WTC11 (cell line): Measurements from ENCODE around the gene KNSTRN. TPM values are rescaled to one million over a fixed set of nuclear protein-coding genes. Genes with fewer than 3 reads are reported as not detected.

Source experiments
- ATAC-seq: fragments of 200-7000 bp; cut with Tn5 transposase; 2 replicates; pipeline ENCODE4 v1.10.0; 2021; ENCODE audit warnings: mild to moderate bottlenecking, moderate library complexity
- CTCF ChIA-PET: fragments of 300-600 bp; sonication (Branson Sonifier 250); formaldehyde crosslinking; loops from one replicate; lab custom pipeline; 2021; ENCODE audit warnings: antibody characterized with exemption; lab: Charles Lee
- POLR2A ChIA-PET: fragments of 350-600 bp; sonication (Branson Sonifier 250); formaldehyde crosslinking; loops from one replicate; lab custom pipeline; 2021; ENCODE audit warnings: antibody characterized with exemption; lab: Charles Lee
- DNase-seq: peaks from one replicate; pipeline ENCODE4 v3.0.0; 2021; ENCODE audit warnings: low spot score
- H3K27ac Mint-ChIP-seq: 2 replicates; pipeline ENCODE4 v1.8.0; 2021; ENCODE audit warnings: mixed read lengths
- H3K27me3 Mint-ChIP-seq: 2 replicates; pipeline ENCODE4 v1.8.0; 2021; ENCODE audit warnings: low read depth, mild to moderate bottlenecking, moderate library complexity, mixed read lengths
- H3K36me3 Mint-ChIP-seq: 2 replicates; pipeline ENCODE4 v1.8.0; 2021; ENCODE audit warnings: mixed read lengths
- H3K4me1 Mint-ChIP-seq: 2 replicates; pipeline ENCODE4 v1.8.0; 2022; ENCODE audit warnings: mixed read lengths
- H3K4me3 Mint-ChIP-seq: 2 replicates; pipeline ENCODE4 v1.8.0; 2021; ENCODE audit warnings: mild to moderate bottlenecking, moderate library complexity, mixed read lengths
- H3K9me3 Mint-ChIP-seq: 2 replicates; pipeline ENCODE4 v1.8.0; 2021; ENCODE audit warnings: mixed read lengths
- ATF1 ChIP-seq: sonication (generic); formaldehyde crosslinking; IDR thresholded peaks from 2 replicates; pipeline ENCODE4 v1.8.1; 2023; ENCODE audit warnings: mild to moderate bottlenecking, moderate library complexity, missing genetic modification reagents
- ELF4 ChIP-seq: sonication (generic); formaldehyde crosslinking; IDR thresholded peaks from 2 replicates; pipeline ENCODE4 v1.8.1; 2022; ENCODE audit warnings: low read depth, mild to moderate bottlenecking, moderate library complexity, missing genetic modification reagents
- ETV6 ChIP-seq: sonication (generic); formaldehyde crosslinking; IDR thresholded peaks from 2 replicates; pipeline ENCODE4 v1.8.1; 2022; ENCODE audit warnings: mild to moderate bottlenecking, missing genetic modification reagents
- IRF2 ChIP-seq: sonication (generic); formaldehyde crosslinking; IDR thresholded peaks from 2 replicates; pipeline ENCODE4 v1.8.0; 2022; ENCODE audit warnings: low read depth, missing genetic modification reagents, borderline replicate concordance
- JAZF1 ChIP-seq: fragments of 250-450 bp; sonication (Bioruptor Pico); IDR thresholded peaks from 2 replicates; pipeline ENCODE4 v1.9.0; 2021; ENCODE audit warnings: moderate library complexity, mild to moderate bottlenecking, inconsistent platforms
- KAT7 ChIP-seq: sonication (generic); formaldehyde crosslinking; IDR thresholded peaks from 2 replicates; pipeline ENCODE4 v1.8.1; 2023; ENCODE audit warnings: missing genetic modification reagents, mild to moderate bottlenecking, borderline replicate concordance
- MXD4 ChIP-seq: fragments of 250-450 bp; sonication (Bioruptor Pico); IDR thresholded peaks from 2 replicates; pipeline ENCODE4 v1.8.0; 2021; ENCODE audit warnings: mild to moderate bottlenecking, moderate library complexity, borderline replicate concordance
- RELA ChIP-seq: sonication (generic); formaldehyde crosslinking; IDR thresholded peaks from 2 replicates; pipeline ENCODE4 v1.8.1; 2022; ENCODE audit warnings: missing genetic modification reagents, mild to moderate bottlenecking, borderline replicate concordance
- ZNF416 ChIP-seq: fragments of 250-450 bp; sonication (Bioruptor Pico); IDR thresholded peaks from 2 replicates; pipeline ENCODE4 v1.9.0; 2021; ENCODE audit warnings: mild to moderate bottlenecking, inconsistent platforms
- ZNF423 ChIP-seq: fragments of 250-450 bp; sonication (Bioruptor Pico); IDR thresholded peaks from 2 replicates; pipeline ENCODE4 v2.1.2; 2022; ENCODE audit warnings: mild to moderate bottlenecking, moderate library complexity
- total RNA-seq: library from RNA; stranded (reverse); gene quantifications from 3 replicates; pipeline ENCODE4 v1.2.3, GENCODE V29; 2021
- TF ChIP-seq, protein P1 (sequence below): fragments of 250-450 bp; sonication (Bioruptor Pico); IDR thresholded peaks from 2 replicates; pipeline ENCODE4 v1.9.0; 2021; ENCODE audit warnings: mild to moderate bottlenecking
- TF ChIP-seq, protein P2 (sequence below): fragments of 250-450 bp; sonication (Bioruptor Pico); IDR thresholded peaks from 2 replicates; pipeline ENCODE4 v1.9.0; 2021; ENCODE audit warnings: mild to moderate bottlenecking
- TF ChIP-seq, protein P3 (sequence below): sonication (generic); formaldehyde crosslinking; IDR thresholded peaks from 2 replicates; pipeline ENCODE4 v1.8.0; 2023; ENCODE audit warnings: missing genetic modification reagents
- TF ChIP-seq, protein P4 (sequence below): fragments of 250-450 bp; sonication (Bioruptor Pico); conservative IDR thresholded peaks from 2 replicates; pipeline ENCODE4 v1.9.0; 2021; ENCODE audit warnings: mild to moderate bottlenecking
- TF ChIP-seq, protein P5 (sequence below): sonication (generic); formaldehyde crosslinking; IDR thresholded peaks from 2 replicates; pipeline ENCODE4 v1.8.0; 2022; ENCODE audit warnings: mild to moderate bottlenecking, missing genetic modification reagents

The KNSTRN gene
- total RNA-seq, 1 experiment from 2014 or later, result 73.4 TPM

DNA sequence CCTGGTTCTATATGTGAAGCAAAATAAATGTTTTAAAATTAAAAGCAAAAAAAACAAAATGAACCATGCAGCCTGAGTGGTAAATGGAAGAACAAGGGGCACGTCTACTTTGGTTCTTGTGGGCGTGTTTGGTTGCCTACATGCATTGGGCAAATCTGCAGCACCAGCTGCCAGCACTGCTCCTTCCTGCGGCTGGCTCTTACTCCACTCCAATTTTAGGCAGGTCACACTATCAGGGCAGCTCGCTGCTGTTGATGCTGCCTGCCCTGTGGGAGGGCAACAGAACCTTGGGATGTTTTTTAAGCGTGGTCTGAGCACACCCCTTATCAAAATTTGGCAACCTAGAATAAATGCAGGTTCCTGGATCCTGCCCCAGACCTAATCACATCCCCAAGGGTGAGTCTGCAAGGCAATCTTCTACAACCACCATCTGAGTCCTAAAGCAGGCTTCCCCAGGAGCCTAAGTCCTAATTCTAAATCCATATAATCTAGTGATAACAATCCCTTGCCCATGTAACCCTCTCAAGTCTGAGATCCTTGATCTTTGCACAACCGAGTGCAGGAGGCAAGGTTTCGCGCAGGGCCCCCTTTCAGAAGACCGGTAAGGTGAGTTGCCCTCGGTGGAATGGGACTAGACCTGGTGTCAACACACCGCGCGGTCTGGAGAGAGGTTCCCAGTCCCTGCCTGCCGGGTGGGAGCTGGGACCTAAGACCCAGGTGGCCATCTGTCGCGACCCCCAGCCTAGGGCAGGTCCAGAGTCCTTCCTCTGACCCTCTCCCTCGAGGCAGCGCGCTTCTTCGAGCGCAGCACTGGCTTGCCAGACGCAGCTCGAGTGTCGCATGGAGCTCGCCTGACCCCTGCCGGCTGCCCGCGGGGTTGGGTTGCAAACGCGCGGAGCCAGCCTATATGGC is 39.0 kb downstream of the KNSTRN start (continued):
- TF ChIP-seq, protein P1, sequence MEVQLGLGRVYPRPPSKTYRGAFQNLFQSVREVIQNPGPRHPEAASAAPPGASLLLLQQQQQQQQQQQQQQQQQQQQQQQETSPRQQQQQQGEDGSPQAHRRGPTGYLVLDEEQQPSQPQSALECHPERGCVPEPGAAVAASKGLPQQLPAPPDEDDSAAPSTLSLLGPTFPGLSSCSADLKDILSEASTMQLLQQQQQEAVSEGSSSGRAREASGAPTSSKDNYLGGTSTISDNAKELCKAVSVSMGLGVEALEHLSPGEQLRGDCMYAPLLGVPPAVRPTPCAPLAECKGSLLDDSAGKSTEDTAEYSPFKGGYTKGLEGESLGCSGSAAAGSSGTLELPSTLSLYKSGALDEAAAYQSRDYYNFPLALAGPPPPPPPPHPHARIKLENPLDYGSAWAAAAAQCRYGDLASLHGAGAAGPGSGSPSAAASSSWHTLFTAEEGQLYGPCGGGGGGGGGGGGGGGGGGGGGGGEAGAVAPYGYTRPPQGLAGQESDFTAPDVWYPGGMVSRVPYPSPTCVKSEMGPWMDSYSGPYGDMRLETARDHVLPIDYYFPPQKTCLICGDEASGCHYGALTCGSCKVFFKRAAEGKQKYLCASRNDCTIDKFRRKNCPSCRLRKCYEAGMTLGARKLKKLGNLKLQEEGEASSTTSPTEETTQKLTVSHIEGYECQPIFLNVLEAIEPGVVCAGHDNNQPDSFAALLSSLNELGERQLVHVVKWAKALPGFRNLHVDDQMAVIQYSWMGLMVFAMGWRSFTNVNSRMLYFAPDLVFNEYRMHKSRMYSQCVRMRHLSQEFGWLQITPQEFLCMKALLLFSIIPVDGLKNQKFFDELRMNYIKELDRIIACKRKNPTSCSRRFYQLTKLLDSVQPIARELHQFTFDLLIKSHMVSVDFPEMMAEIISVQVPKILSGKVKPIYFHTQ (CRISPR knock-in tag), result no peak
- TF ChIP-seq ATF1 (no peak), ZNF416 (CRISPR knock-in tag) (peak; percentile 7; the same call in 1 of the 2 replicates), ELF4 (no peak), MXD4 (CRISPR knock-in tag) (no peak), KAT7 (no peak), ETV6 (CRISPR knock-in tag) (peak; percentile 26; the same call in 1 of the 2 replicates), JAZF1 (CRISPR knock-in tag) (no peak), RELA (CRISPR knock-in tag) (no peak), ZNF423 (CRISPR knock-in tag) (no peak), IRF2 (CRISPR knock-in tag) (no peak)
- TF ChIP-seq, protein P2, sequence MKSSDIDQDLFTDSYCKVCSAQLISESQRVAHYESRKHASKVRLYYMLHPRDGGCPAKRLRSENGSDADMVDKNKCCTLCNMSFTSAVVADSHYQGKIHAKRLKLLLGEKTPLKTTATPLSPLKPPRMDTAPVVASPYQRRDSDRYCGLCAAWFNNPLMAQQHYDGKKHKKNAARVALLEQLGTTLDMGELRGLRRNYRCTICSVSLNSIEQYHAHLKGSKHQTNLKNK (CRISPR knock-in tag), result no peak
- TF ChIP-seq, protein P3, sequence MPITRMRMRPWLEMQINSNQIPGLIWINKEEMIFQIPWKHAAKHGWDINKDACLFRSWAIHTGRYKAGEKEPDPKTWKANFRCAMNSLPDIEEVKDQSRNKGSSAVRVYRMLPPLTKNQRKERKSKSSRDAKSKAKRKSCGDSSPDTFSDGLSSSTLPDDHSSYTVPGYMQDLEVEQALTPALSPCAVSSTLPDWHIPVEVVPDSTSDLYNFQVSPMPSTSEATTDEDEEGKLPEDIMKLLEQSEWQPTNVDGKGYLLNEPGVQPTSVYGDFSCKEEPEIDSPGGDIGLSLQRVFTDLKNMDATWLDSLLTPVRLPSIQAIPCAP (CRISPR knock-in tag), result no peak
- TF ChIP-seq, protein P4, sequence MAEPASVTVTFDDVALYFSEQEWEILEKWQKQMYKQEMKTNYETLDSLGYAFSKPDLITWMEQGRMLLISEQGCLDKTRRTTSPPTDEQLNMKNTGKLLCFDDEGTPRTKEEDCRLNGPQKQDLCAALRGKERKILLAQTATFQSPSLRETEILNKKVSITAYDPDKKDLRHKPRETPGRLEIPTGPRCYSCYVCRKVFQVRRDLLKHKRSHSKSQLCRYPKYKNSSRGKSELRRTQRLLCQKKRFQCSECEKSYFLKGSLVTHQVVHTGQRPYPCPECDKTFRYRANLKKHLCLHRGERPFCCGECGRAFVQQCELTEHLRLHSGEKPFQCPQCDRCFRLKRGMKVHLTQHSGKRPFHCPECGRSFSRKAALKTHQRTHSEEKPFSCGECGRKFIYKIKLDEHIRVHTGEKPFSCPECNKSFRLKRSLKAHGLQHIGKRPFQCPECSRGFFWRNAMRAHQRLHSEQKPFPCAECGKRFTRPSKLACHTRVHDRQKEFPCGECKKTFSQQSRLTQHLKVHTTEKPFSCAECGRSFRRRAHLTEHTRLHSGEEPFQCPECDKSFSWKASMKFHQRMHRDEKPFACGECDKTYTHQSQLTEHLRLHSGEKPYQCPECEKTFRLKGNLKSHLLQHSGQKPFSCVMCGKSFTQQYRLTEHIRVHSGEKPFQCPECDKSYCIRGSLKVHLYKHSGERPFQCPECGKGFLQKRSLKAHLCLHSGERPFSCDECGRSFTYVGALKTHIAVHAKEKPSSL (CRISPR knock-in tag), result no peak

DNA sequence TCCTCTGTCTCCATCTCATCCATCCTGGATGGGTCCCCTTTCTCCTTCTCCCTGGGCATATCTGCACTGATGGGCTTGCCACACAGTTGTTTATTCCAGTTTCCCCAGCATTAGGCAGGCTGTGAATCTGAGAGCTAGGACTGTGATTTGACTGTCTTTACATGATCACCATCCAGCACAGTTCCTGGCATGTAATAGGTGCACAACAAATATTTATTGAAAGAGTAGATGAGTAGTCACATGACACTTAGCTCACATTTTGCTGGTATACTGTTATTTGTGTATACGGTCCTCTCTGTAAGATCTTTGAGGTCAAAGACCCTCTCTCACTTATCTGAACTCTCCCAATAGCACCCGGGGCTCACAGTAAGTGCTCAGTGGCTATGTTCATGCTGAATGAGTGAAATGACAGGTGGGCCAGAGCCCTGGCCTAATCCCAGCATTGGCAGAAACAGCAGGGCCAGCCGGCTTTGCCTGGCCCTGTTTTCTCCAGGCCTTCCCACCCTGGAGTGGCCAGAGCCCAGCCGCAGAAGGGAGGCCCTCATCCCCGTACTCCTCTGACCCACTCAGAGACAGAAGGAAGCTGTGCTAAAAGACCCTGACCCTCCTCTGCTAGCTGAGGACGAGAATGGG is 42.1 kb downstream of the KNSTRN start:
- no peaks in the 10 kb centered on the region for H3K36me3 Mint-ChIP-seq
- DNase-seq (no peak), ATAC-seq (no peak)
- ChIA-PET POLR2A (no interaction called here), CTCF (interaction anchor here (0.8 to 8.5 kb wide), 6 partner anchors 15 to 150 kb away, joined by 3 to 98 read pairs (median 6); partner anchors contain the start of genes BAHD1 and CCDC9B)
- H3K27ac Mint-ChIP-seq, result no peak overlapping the region
- H3K4me1 Mint-ChIP-seq, result peaks cover 26% of the 10 kb centered on the region
- TF ChIP-seq RELA (CRISPR knock-in tag) (no peak), MXD4 (CRISPR knock-in tag) (no peak)
- TF ChIP-seq, protein P2 (CRISPR knock-in tag), result no peak
- TF ChIP-seq, protein P5, sequence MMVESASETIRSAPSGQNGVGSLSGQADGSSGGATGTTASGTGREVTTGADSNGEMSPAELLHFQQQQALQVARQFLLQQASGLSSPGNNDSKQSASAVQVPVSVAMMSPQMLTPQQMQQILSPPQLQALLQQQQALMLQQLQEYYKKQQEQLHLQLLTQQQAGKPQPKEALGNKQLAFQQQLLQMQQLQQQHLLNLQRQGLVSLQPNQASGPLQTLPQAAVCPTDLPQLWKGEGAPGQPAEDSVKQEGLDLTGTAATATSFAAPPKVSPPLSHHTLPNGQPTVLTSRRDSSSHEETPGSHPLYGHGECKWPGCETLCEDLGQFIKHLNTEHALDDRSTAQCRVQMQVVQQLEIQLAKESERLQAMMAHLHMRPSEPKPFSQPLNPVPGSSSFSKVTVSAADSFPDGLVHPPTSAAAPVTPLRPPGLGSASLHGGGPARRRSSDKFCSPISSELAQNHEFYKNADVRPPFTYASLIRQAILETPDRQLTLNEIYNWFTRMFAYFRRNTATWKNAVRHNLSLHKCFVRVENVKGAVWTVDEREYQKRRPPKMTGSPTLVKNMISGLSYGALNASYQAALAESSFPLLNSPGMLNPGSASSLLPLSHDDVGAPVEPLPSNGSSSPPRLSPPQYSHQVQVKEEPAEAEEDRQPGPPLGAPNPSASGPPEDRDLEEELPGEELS (CRISPR knock-in tag), result no peak
- H3K27me3 Mint-ChIP-seq, result no peaks in the 10 kb centered on the region; the same call in 1 of the 2 replicates
- no peaks in the 10 kb centered on the region for H3K9me3 Mint-ChIP-seq
- no peak overlapping the region for H3K4me3 Mint-ChIP-seq
